Measurements from ENCODE around the gene B3GLCT.

GRCh38 chr13:31221057-31221456, 21.3 kb downstream of the B3GLCT start:
- TF ChIP-seq EP300 (IDR thresholded peaks at IDR 0.05): no peak
- TF ChIP-seq, protein P1, sequence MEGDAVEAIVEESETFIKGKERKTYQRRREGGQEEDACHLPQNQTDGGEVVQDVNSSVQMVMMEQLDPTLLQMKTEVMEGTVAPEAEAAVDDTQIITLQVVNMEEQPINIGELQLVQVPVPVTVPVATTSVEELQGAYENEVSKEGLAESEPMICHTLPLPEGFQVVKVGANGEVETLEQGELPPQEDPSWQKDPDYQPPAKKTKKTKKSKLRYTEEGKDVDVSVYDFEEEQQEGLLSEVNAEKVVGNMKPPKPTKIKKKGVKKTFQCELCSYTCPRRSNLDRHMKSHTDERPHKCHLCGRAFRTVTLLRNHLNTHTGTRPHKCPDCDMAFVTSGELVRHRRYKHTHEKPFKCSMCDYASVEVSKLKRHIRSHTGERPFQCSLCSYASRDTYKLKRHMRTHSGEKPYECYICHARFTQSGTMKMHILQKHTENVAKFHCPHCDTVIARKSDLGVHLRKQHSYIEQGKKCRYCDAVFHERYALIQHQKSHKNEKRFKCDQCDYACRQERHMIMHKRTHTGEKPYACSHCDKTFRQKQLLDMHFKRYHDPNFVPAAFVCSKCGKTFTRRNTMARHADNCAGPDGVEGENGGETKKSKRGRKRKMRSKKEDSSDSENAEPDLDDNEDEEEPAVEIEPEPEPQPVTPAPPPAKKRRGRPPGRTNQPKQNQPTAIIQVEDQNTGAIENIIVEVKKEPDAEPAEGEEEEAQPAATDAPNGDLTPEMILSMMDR (IDR thresholded peaks at IDR 0.05): no peak
- TF ChIP-seq POLR2A (IDR thresholded peaks at IDR 0.05): no peak

Data from tibial nerve (tissue), 4 donors.